NCI-H1436 treated with DMSO at 0.1 percent for 48 hours (cell line): ENCODE measurements around the gene EXOC4.

Experiments used
- DNase-seq: peaks from one replicate; lab custom pipeline; 2025; lab: John Stamatoyannopoulos, UW

EXOC4 gene

DNA sequence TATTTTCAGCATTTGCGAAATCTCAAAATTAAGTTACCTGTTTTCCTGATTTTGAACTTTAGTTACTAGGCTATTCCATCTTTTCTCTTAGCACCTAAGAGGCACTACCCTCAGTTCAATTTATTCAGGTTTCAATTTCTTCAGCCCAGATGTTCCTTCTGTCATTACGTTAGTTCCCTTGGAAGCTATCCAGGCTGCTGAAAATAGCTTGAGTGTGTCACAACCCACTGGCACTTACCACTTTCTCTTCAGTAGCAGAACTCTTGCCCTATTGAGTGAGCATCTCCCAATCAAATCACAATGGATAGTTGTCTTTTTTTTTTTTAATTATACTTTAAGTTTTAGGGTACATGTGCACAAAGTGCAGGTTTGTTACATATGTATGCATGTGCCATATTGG, 541.6 kb downstream of the EXOC4 start:
- no peak for DNase-seq

DNA sequence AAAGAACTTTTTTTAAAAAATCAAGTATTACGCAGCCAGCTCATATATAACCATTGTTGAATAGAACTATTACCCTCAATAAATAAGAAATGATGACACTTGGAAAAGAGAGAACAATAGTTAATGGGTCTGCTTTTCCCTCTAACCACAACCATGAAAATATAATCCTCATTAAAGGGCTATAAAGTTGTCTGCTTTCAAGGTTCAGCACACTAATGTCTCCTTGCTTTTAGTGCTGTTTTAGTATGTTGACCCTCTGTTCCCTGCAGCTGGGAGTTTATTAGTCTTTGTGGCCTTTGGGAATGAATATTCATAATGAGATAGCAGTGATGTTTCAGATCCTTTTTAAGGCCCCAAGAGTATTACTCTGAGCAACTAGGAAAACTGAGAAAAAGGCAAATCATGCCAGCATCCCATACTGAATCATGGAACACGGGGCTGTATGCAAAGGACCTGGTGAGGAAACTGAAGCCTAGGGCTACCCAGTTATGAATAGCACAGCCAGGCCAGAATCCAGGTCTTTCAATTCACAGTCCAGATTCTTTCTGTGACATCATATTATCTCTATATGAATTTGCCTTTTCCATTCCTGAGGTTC, 542.3 kb downstream of the EXOC4 start:
- no peak for DNase-seq

GRCh38 chr7:133796782-133797745, 544.2 kb downstream of the EXOC4 start:
- DNase-seq, result no peak

DNA sequence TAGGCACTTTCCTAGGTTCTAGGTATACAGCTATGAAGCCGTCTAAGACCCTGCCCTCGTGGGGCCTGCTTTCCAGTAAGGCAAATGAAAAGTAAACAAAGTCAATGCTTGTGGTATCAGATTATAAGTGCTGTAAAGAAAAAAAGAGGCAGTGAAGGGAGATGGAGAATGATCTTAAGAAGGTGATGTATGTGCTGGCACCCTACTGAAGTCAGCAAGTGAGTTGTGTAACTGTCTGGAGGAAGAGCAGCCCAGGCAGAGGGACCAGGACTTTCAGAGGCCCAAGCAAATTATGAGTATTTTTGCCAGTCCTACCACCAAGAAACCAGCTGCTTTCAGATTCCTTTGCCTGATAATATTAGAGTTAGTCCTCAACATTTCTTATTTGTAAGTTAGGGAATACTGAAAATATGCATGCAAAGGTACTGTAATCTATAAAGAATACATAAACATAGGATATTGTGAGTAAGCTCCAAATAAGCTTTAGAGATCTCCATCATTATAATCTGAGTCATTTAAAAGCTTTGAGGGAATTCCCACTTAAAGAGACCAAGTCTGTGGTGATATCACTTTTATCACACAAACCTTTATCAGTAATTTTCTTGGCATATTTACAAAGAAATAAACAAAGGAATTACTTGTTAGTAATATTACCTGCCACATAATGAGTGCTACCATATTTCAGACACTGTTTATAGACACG, 545.1 kb downstream of the EXOC4 start:
- no peak for DNase-seq

GRCh38 chr7:133801341-133801740, 548.5 kb downstream of the EXOC4 start:
- DNase-seq, result no peak

DNA sequence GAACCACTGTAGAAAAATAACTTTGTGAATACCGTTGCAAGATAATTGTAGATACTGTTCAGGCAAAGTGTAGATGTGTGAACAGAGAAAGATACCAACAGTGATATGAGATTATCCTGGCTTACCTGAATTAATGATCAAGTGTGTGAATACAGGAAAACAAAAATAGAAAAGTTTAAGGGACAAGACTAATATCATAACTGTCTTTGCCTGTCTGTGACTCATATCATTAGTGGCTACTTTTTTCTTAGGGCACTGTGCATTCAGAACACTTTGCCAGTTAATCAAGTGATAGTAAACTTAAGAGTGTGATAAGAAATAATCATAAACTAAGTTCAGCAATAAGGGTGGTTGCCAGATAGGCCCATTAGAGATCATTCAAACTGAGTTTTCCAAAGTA, 551.2 kb downstream of the EXOC4 start:
- DNase-seq, result no peak

- no peak for DNase-seq
Measured at GRCh38 chr7:133805426-133805825, 552.5 kb downstream of the EXOC4 start.

DNA sequence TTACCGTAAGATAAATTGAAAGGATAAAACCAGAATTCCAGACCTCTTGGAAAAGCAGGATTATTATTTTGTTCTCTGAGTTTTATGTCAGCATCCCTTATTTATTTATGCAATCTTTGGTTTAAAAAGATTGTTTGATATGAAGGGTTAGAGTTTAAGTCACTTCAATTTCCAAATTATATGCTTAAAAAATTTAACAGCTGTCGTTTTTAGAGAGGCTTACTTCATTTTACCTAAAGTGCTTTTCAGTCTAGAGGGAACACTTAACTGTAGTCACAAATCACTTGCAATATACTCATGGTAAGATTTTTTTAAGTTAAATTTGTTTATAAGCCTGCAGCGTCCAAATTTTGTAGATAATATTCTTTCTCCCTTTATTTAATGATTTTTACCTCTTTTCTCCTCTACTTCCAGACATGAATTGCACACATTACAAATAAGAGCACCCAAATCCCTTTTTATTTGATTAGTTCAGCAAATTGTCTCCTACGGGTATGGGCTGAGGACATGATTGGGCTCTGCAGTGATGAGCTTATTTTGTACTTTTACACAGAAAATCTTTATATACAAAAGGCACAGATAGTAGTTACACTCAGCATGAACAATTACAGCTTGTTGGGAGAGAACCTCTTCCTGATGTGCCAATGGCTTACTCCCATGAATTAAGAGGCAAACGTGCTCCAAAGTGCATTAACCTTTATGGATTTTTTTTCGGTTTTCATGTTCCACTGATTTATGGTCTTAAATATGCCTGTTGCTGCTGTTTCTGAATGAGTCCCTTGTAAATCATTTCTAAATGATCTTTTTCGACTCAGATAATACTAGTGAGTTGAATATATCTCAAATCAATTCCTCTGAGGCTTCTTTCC, 555.0 kb downstream of the EXOC4 start:
- peak; percentile 50 for DNase-seq

- DNase-seq, result no peak
Measured at GRCh38 chr7:133808493-133808866, 555.6 kb downstream of the EXOC4 start.

GRCh38 chr7:133812877-133813276, 560.0 kb downstream of the EXOC4 start:
- no peak for DNase-seq

- no peak for DNase-seq
Measured at GRCh38 chr7:133815611-133816210, 562.8 kb downstream of the EXOC4 start.

DNA sequence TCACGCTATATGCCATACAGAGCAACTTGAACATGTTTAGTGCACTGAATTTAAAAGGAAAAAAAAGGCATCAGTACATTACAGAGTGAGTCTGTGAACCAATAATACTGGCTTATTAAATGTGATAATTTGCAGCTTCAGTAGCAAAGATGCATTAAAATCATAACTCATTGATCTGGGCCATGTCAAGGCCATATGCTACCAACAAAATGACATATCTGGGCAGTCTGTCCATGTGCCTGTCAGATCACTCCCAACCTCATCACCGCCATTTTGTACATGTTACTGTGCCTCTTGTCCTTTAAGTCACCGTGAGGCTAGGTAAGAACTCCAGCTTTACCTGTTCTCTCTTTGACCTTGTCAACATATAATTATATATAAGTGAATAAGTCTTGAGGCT, 566.8 kb downstream of the EXOC4 start:
- DNase-seq, result no peak

DNA sequence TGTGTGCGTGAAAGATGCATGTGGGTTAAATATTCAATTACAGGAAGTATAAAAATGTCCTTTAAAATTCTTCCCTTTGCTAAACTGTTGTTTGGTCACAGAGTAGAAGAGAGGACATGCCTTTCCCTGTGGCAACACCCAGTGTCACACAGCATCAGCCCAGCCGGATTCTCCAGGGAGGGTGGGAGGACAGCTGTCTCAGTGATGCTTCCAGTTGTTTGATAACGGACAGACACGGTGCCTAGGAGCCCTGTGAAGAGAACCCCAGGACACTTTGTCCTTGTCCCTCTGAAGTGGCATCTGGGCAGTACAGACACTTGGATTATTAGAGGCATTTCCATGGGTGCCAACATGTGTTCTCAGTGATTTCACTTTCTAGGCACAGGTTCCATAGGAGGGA, 567.7 kb downstream of the EXOC4 start:
- DNase-seq, result no peak

DNA sequence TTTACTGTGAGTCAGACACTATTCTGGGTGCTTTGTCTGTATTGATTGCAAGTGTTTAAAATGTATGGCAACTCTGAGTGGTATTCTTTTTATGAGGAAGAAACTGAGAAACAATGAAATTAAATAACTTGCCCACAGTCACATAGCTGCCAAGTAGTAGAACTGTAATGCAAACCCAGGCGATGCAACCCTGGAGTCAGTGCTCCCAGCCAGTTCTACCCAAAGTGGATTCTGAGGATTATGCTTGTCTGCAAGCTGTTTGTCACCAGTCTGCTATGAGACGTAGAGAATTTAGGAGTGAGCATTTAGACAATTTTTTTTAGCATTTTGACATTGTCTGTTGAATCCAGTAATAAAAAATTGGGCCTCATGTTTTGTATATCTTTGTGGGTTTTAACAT, 568.3 kb downstream of the EXOC4 start:
- DNase-seq, result no peak

- no peak for DNase-seq
Measured at GRCh38 chr7:133822001-133822641, 569.2 kb downstream of the EXOC4 start.

DNA sequence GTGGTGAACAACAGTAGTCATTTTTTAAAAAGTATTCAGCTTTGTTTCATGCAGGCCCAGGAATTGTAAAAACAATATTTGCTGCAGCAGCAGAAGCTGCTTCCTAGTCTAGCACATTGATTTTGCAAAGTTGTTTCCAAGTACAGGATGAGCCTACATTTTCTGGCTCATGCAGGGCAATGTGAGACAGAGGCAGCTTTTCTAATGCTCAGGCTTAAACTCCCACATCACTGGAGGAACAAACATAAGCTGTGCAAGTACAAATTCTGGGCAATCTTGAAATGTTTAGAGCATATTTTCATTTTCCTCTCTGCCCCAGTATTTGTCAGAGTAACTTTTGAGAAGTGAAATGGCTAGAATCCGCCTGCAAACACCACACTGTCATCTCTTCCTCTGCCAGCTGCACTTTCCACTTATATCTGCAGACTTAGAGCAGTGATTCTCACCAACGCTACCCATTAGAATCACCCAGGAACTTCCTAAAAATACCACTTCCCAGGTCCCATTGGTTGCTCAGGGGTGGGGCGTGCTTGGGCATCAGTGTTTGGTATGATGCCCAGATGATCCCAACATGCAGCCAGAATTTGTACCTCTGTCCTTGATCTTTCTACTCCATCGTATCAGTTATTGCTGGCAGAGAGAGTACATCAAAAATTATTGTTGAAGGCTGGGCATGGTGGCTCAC, 570.1 kb downstream of the EXOC4 start:
- DNase-seq, result no peak

GRCh38 chr7:133824132-133824531, 571.3 kb downstream of the EXOC4 start:
- DNase-seq, result no peak

DNA sequence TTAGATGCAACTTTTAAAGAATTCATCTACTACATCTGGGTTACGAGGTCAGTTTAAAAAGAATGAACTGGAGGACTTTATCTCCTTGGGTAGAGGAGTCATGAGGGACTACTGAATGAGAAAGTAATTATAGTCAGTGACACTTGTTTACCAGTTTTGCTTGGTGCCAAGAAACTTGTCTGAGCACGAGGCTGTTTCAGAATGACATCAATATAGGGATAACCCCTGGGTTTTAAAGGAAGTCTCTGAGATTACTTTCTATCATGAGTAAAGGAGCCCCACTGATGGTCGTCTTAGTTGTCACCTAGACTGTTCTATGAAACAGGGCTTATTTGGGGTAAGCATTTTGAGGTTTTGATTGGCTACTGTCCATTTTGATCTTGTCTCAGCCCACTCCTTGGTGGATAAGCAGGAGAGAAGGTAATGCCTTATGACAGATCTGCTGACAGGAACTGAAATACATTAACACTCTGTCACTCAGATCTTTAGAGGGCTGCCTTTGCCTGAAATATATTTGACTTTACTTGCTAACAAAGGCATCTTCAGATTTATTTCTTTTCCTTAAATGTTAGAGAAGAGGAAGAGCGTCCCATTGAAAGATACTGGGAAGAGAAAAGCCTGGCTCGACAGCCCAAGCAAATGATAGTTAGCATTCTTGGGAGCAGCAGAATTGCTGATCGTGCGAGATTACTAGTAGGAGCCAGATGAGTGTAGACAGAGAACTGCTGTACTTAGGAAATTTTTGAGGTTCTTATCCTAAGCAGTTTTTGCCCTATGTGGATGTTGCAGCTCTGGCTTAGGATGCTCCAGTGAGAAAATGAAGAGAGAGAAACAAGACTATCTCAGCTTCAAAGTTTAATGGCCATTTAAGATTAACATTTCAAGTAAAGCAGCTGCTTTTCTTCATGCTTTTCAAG, 575.1 kb downstream of the EXOC4 start:
- no peak for DNase-seq

DNA sequence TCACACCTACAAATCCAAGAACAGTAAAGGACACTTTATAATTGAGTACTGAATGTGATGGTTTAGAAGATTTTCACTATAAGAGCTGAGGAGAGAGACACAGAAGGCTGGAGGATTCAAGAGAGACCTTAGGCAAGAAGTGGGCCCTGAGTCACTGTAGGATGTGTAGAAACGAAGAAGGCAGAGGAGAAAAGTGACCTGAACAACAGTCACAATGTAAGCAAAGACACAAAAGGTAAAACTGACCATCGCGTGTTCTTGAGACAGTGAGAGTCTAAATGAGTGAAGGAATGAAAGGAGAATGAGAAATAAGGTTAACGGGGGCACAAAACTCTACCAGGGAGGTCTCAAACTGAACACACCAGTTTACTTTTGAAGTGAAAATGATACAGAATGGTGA, 576.0 kb downstream of the EXOC4 start:
- DNase-seq, result no peak
